ENCODE results near the gene SHLD1.

The SHLD1 gene

GRCh38 chr20:5855939-5856338, 105.7 kb downstream of the SHLD1 start:
- TF ChIP-seq, protein P1, sequence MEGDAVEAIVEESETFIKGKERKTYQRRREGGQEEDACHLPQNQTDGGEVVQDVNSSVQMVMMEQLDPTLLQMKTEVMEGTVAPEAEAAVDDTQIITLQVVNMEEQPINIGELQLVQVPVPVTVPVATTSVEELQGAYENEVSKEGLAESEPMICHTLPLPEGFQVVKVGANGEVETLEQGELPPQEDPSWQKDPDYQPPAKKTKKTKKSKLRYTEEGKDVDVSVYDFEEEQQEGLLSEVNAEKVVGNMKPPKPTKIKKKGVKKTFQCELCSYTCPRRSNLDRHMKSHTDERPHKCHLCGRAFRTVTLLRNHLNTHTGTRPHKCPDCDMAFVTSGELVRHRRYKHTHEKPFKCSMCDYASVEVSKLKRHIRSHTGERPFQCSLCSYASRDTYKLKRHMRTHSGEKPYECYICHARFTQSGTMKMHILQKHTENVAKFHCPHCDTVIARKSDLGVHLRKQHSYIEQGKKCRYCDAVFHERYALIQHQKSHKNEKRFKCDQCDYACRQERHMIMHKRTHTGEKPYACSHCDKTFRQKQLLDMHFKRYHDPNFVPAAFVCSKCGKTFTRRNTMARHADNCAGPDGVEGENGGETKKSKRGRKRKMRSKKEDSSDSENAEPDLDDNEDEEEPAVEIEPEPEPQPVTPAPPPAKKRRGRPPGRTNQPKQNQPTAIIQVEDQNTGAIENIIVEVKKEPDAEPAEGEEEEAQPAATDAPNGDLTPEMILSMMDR (IDR thresholded peaks at IDR 0.05): no peak
- no peak overlapping the region for H3K27ac ChIP-seq
- no peak for DNase-seq
- H3K36me3 ChIP-seq: peaks cover 0 to 4% (median 0%) of the 10 kb centered on the region in 3 donors
- no peak overlapping the region for H3K4me3 ChIP-seq
- intact Hi-C loops (cut with DNase I; ENCODE audit: low total_unique reads): no loop called here
- H3K4me1 ChIP-seq: no peaks in the 10 kb centered on the region
- no peaks in the 10 kb centered on the region for H3K9me3 ChIP-seq
- H3K27me3 ChIP-seq: no peaks in the 10 kb centered on the region

DNA sequence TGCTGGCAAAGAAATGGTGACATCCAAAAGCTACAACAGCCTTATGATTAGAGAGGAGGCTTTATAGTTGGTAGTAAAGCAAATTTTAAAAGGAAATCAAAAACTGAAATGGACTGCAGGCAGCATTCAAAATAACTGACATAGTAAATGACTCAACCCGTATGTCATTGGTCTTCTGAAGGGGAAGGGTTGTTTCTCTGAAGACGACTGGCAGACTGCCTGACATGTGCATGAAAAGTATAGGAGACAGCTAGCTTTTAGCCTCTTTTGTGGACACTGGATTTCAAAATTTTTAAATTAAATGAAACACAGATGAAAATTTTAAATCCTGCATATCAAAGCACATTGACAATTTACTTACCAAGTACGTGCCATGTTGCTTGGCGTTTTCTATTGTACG, 109.4 kb downstream of the SHLD1 start:
- TF ChIP-seq, protein P1 (IDR thresholded peaks at IDR 0.05): no peak
- Histone ChIP-seq H3K4me1 (peaks cover 0 to 14% (median 3%) of the 10 kb centered on the region in 4 donors), H3K27ac (no peak overlapping the region), H3K27me3 (no peaks in the 10 kb centered on the region), H3K9me3 (no peaks in the 10 kb centered on the region), H3K4me3 (no peak overlapping the region), H3K36me3 (peaks cover 0 to 7% (median 3%) of the 10 kb centered on the region in 3 donors)
- no peak for DNase-seq
- intact Hi-C loops (cut with DNase I; ENCODE audit: low total_unique reads): no loop called here

GRCh38 chr20:5862703-5863039, 112.5 kb downstream of the SHLD1 start:
- peaks cover 0 to 7% (median 3%) of the 10 kb centered on the region in 3 donors for H3K36me3 ChIP-seq
- no peaks in the 10 kb centered on the region for H3K9me3 ChIP-seq
- no peak for DNase-seq
- TF ChIP-seq, protein P1 (IDR thresholded peaks at IDR 0.05): no peak
- intact Hi-C loops (cut with DNase I; ENCODE audit: low total_unique reads): no loop called here
- peaks cover 0 to 21% (median 6%) of the 10 kb centered on the region in 4 donors for H3K4me1 ChIP-seq
- no peak overlapping the region for H3K27ac ChIP-seq
- H3K4me3 ChIP-seq: no peak overlapping the region
- H3K27me3 ChIP-seq: no peaks in the 10 kb centered on the region

GRCh38 chr20:5863040-5863833, 113.0 kb downstream of the SHLD1 start:
- TF ChIP-seq, protein P1 (IDR thresholded peaks at IDR 0.05): no peak
- Histone ChIP-seq H3K36me3 (peaks cover 0 to 7% (median 3%) of the 10 kb centered on the region in 3 donors), H3K4me3 (no peak overlapping the region), H3K9me3 (no peaks in the 10 kb centered on the region), H3K27me3 (no peaks in the 10 kb centered on the region), H3K4me1 (peaks cover 0 to 21% (median 6%) of the 10 kb centered on the region in 4 donors), H3K27ac (no peak overlapping the region)
- no peak for DNase-seq
- intact Hi-C loops (cut with DNase I; ENCODE audit: low total_unique reads): no loop called here

GRCh38 chr20:5864428-5864827, 114.2 kb downstream of the SHLD1 start:
- TF ChIP-seq, protein P1 (IDR thresholded peaks at IDR 0.05): no peak
- Histone ChIP-seq H3K27ac (no peak overlapping the region), H3K27me3 (no peaks in the 10 kb centered on the region), H3K4me1 (peaks cover 0 to 21% (median 6%) of the 10 kb centered on the region in 4 donors), H3K4me3 (no peak overlapping the region), H3K36me3 (peaks cover 0 to 7% (median 3%) of the 10 kb centered on the region in 3 donors), H3K9me3 (no peaks in the 10 kb centered on the region)
- DNase-seq: no peak
- intact Hi-C loops (cut with DNase I; ENCODE audit: low total_unique reads): no loop called here
